ENCODE data around the gene ING5. TPM values are rescaled to one million over a fixed set of nuclear protein-coding genes. Genes with fewer than 3 reads are reported as not detected.

Gene ING5
- total RNA-seq, 2 experiments from 2014 or later: 37.7 to 41.3 TPM

- H3K4me1 Mint-ChIP-seq (ENCODE audit: low read depth): no peaks in the 10 kb centered on the region
- POLR2A ChIA-PET: interaction anchor here (0.6 to 0.9 kb wide), 3 partner anchors 16 to 710 kb away, joined by 3 to 5 read pairs (median 3); partner anchors contain the start of gene D2HGDH
- H3K27ac Mint-ChIP-seq: no peak overlapping the region
- ATAC-seq: no peak
- intact Hi-C loops (cut with micrococcal nuclease): no loop called here
- H3K27me3 Mint-ChIP-seq: no peaks in the 10 kb centered on the region
- H3K9me3 Mint-ChIP-seq: no peaks in the 10 kb centered on the region
- TF ChIP-seq CTCF (IDR thresholded peaks at IDR 0.05): no peak
- DNase-seq: no peak
- H3K36me3 Mint-ChIP-seq (ENCODE audit: low read depth): peaks cover 47% of the 10 kb centered on the region
- no peak overlapping the region for H3K4me3 Mint-ChIP-seq
- CTCF ChIA-PET: interaction anchor here (1.0 to 1.1 kb wide), 2 partner anchors 13 to 16 kb away, joined by 3 read pairs; no protein-coding TSS in a partner anchor
Observed at GRCh38 chr2:241719093-241719492, 17.3 kb downstream of the ING5 start.

- ChIA-PET CTCF (no interaction called here), POLR2A (interaction anchor here (1.5 kb wide), 1 partner anchor 12 kb away, joined by 4 read pairs; no protein-coding TSS in a partner anchor)
- Mint-ChIP-seq H3K27me3 (no peaks in the 10 kb centered on the region), H3K27ac (no peak overlapping the region), H3K4me3 (no peak overlapping the region), H3K36me3 (ENCODE audit: low read depth) (peaks cover 48% of the 10 kb centered on the region), H3K4me1 (ENCODE audit: low read depth) (no peaks in the 10 kb centered on the region), H3K9me3 (no peaks in the 10 kb centered on the region)
- TF ChIP-seq CTCF (IDR thresholded peaks at IDR 0.05): no peak
- no peak for DNase-seq
- no peak for ATAC-seq
- intact Hi-C loops (cut with micrococcal nuclease): no loop called here
Observed at GRCh38 chr2:241720099-241720498, 18.3 kb downstream of the ING5 start.

- Mint-ChIP-seq H3K4me3 (no peak overlapping the region), H3K9me3 (no peaks in the 10 kb centered on the region), H3K27ac (no peak overlapping the region), H3K36me3 (ENCODE audit: low read depth) (peaks cover 48% of the 10 kb centered on the region), H3K4me1 (ENCODE audit: low read depth) (no peaks in the 10 kb centered on the region), H3K27me3 (no peaks in the 10 kb centered on the region)
- no peak for ATAC-seq
- no peak for DNase-seq
- POLR2A ChIA-PET: interaction anchor here (1.1 to 1.5 kb wide), 2 partner anchors 13 to 19 kb away, joined by 3 to 4 read pairs; no protein-coding TSS in a partner anchor
- TF ChIP-seq CTCF (IDR thresholded peaks at IDR 0.05): no peak
- CTCF ChIA-PET: interaction anchor here (1.4 kb wide), 1 partner anchor 158 kb away, joined by 4 read pairs; no protein-coding TSS in a partner anchor
- intact Hi-C loops (cut with micrococcal nuclease): no loop called here
Observed at GRCh38 chr2:241720560-241720959, 18.7 kb downstream of the ING5 start.

GRCh38 chr2:241721852-241722251 lies 20.0 kb downstream of the ING5 start:
- Mint-ChIP-seq H3K36me3 (ENCODE audit: low read depth) (peaks cover 46% of the 10 kb centered on the region), H3K27me3 (no peaks in the 10 kb centered on the region), H3K9me3 (no peaks in the 10 kb centered on the region), H3K27ac (no peak overlapping the region), H3K4me1 (ENCODE audit: low read depth) (no peaks in the 10 kb centered on the region), H3K4me3 (no peak overlapping the region)
- ATAC-seq: no peak
- DNase-seq: no peak
- ChIA-PET CTCF (interaction anchor here (1.4 kb wide), 1 partner anchor 157 kb away, joined by 4 read pairs; no protein-coding TSS in a partner anchor), POLR2A (interaction anchor here (0.8 to 1.1 kb wide), 4 partner anchors 8 to 25 kb away, joined by 3 read pairs; partner anchors contain the start of gene D2HGDH)
- intact Hi-C loops (cut with micrococcal nuclease): no loop called here
- no peak for TF ChIP-seq CTCF (IDR thresholded peaks at IDR 0.05)

GRCh38 chr2:241722896-241723454 lies 21.1 kb downstream of the ING5 start:
- no peaks in the 10 kb centered on the region for H3K9me3 Mint-ChIP-seq
- ChIA-PET CTCF (interaction anchor here (1.1 kb wide), 1 partner anchor 156 kb away, joined by 6 read pairs; no protein-coding TSS in a partner anchor), POLR2A (interaction anchor here (1.1 kb wide), 1 partner anchor 8 kb away, joined by 3 read pairs; no protein-coding TSS in a partner anchor)
- no peak for TF ChIP-seq CTCF (IDR thresholded peaks at IDR 0.05)
- intact Hi-C loops (cut with micrococcal nuclease): no loop called here
- ATAC-seq (no peak), DNase-seq (no peak)
- no peak overlapping the region for H3K4me3 Mint-ChIP-seq
- no peaks in the 10 kb centered on the region for H3K4me1 Mint-ChIP-seq (ENCODE audit: low read depth)
- H3K27ac Mint-ChIP-seq: no peak overlapping the region
- H3K36me3 Mint-ChIP-seq (ENCODE audit: low read depth): peaks cover 46% of the 10 kb centered on the region
- H3K27me3 Mint-ChIP-seq: no peaks in the 10 kb centered on the region

All from activated CD8-positive, alpha-beta T cell treated with anti-CD3 and anti-CD28 coated beads for 36 hours (primary cell).